Omental fat pad (tissue), 4 donors: ENCODE data around the gene KCNJ1. TPM values are rescaled to one million over a fixed set of nuclear protein-coding genes. Genes with fewer than 3 reads are reported as not detected.

Source experiments
- ATAC-seq: fragments of 150-250 bp; one replicate; pipeline ENCODE4 v1.9.1; 2016; ENCODE audit warnings: mild to moderate bottlenecking, moderate library complexity; ENCODE audit not compliant: low FRiP score
- DNase-seq: peaks from one replicate; pipeline ENCODE4 v3.0.0-alpha.2; 2019; ENCODE audit warnings: low spot score
- CTCF ChIP-seq, 3 donors: fragments of 450-650 bp; IDR thresholded peaks; one replicate each; pipeline ENCODE4 v1.5.1; 2016 to 2017; ENCODE audit warnings: antibody characterized with exemption in 3 of 3, mild to moderate bottlenecking in 3 of 3, moderate library complexity in 2 of 3
- total RNA-seq, 4 donors: library from RNA; depleted of rRNA; stranded (reverse); fragments of >200 nt; gene quantifications; one replicate each; pipeline ENCODE4 v1.1.0, GENCODE V29; 2016

The KCNJ1 gene
- total RNA-seq, 4 donors from 2014 or later, result 0.96 TPM; not detected in 3

- no peak for DNase-seq
- no peak for ATAC-seq
- TF ChIP-seq CTCF (IDR thresholded peaks at IDR 0.05), result no peak
Measured at GRCh38 chr11:128789497-128790150, 77.5 kb downstream of the KCNJ1 start.

Other genes starting within 250 kb of the KCNJ1 start
- gene FLI1, start 173.2 kb downstream of the KCNJ1 start, total RNA-seq, result 100 to 1,000 TPM in 1 of 4 donors, 10 to 100 TPM in 3; 12.9 to 118 (median 50.4) TPM
- gene KCNJ5, start 24.1 kb upstream of the KCNJ1 start, total RNA-seq, result 10 to 100 TPM in 1 of 4 donors, 1 to 10 TPM in 3; 1.5 to 12.1 (median 3.0) TPM
- under 1 TPM in 2 of 4 donors, not detected in 2; 0.24 to 0.37 TPM for gene TP53AIP1, start 75.6 kb upstream of the KCNJ1 start, total RNA-seq